HepG2 (cell line): ENCODE results near the gene SLC13A2. TPM values are rescaled to one million over a fixed set of nuclear protein-coding genes. Genes with fewer than 3 reads are reported as not detected.

Experiments used
- ATAC-seq: fragments of 200-7000 bp; cut with Tn5 transposase; 3 replicates; pipeline ENCODE4 v1.9.1; 2020; ENCODE audit warnings: mild to moderate bottlenecking, moderate library complexity
- BruUV-seq: library from RNA; stranded (reverse); fragments of 400-500 nt; replicated peaks from 2 replicates; lab custom pipeline; 2021; lab: Mats Ljungman, UMichigan
- CTCF ChIA-PET: fragments of 300-600 bp; formaldehyde crosslinking; extraction: SDS; loops from one replicate; lab custom pipeline; 2021; ENCODE audit warnings: low total read pairs, inconsistent platforms, low intra/inter-chr PET ratio; lab: Yijun Ruan, JAX
- POLR2A ChIA-PET: fragments of 350-600 bp; sonication (Branson Sonifier 250); formaldehyde crosslinking; loops from one replicate; lab custom pipeline; 2020; ENCODE audit warnings: antibody characterized with exemption, inconsistent platforms; lab: Yijun Ruan, JAX
- DNase-seq: peaks from one replicate; pipeline ENCODE4 v3.0.0-alpha.2; 2015; ENCODE audit warnings: low spot score
- FAIRE-seq: peaks from 3 replicates; lab custom pipeline; 2011; peaks lifted over from hg19 to GRCh38; lab: Jason Lieb, UNC
- H2AFZ ChIP-seq: one replicate; pipeline ENCODE4 v1.6.1; 2011; ENCODE audit warnings: low read length, inconsistent platforms
- H3K27ac ChIP-seq: fragments of 300-600 bp; 3 replicates; pipeline ENCODE4 v1.8.0; 2011; ENCODE audit warnings: mixed run types, mild to moderate bottlenecking, mixed read lengths, low read length, inconsistent platforms; ENCODE audit not compliant: insufficient read depth; ENCODE audit errors: extremely low read length
- H3K27me3 ChIP-seq, 2 experiments: fragments of 200-600 bp in 1 of 2; 2 replicates in 1 of 2; 3 replicates in 1 of 2; pipeline versions ENCODE4 v1.6.0 to v1.8.0; 2011; ENCODE audit warnings: low read length in 2 of 2, mild to moderate bottlenecking in 2 of 2, moderate library complexity in 2 of 2, inconsistent platforms in 1 of 2; ENCODE audit not compliant: insufficient read depth in 2 of 2, control insufficient read depth in 1 of 2
- H3K36me3 ChIP-seq, 2 experiments: fragments of 200-600 bp in 1 of 2; replicated peaks in 1 of 2; 2 replicates in 1 of 2; 3 replicates in 1 of 2; pipeline versions ENCODE4 v1.5.1 to v1.8.0; 2011; ENCODE audit warnings: low read length in 2 of 2, inconsistent platforms in 1 of 2; ENCODE audit not compliant: insufficient read depth in 2 of 2, control insufficient read depth in 1 of 2
- H3K4me1 ChIP-seq: 2 replicates; pipeline ENCODE4 v1.5.1; 2012; ENCODE audit warnings: low read length, inconsistent platforms; ENCODE audit not compliant: insufficient read depth
- H3K4me2 ChIP-seq: 2 replicates; pipeline ENCODE4 v1.6.0; 2011; ENCODE audit warnings: low read depth, low read length, inconsistent platforms
- H3K4me3 ChIP-seq, 3 experiments: fragments of 200-600 bp in 1 of 3; sonication (generic), shearing (Covaris generic) in 1 of 3; replicated peaks in 1 of 3; 2 replicates each; pipeline ENCODE4 v1.5.1; 2011 to 2016; ENCODE audit warnings: low read length in 3 of 3, inconsistent platforms in 2 of 3, low read depth in 2 of 3, mild to moderate bottlenecking in 2 of 3, control low read depth in 1 of 3, mixed read lengths in 1 of 3; ENCODE audit not compliant: insufficient read depth in 1 of 3
- H3K79me2 ChIP-seq: one replicate; pipeline ENCODE4 v1.6.1; 2011; ENCODE audit warnings: low read length, inconsistent platforms; ENCODE audit not compliant: insufficient read depth
- H3K9ac ChIP-seq: 2 replicates; pipeline ENCODE4 v1.6.0; 2011; ENCODE audit warnings: mild to moderate bottlenecking, low read depth, low read length, inconsistent platforms; ENCODE audit not compliant: insufficient read depth
- H3K9me3 ChIP-seq: 2 replicates; pipeline ENCODE4 v1.5.1; 2012; ENCODE audit warnings: mild to moderate bottlenecking, low read length
- H4K20me1 ChIP-seq: 2 replicates; pipeline ENCODE4 v1.6.0; 2011; ENCODE audit warnings: inconsistent platforms, mild to moderate bottlenecking, low read length, moderate library complexity; ENCODE audit not compliant: insufficient read depth
- FOXA1 ChIP-seq, 2 experiments: fragments of 450-650 bp in 1 of 2; sonication (generic) in 1 of 2; formaldehyde crosslinking in 1 of 2; IDR thresholded peaks; 2 replicates each; pipeline versions ENCODE4 v1.4.0 to v1.6.1; 2016 to 2020; ENCODE audit warnings: missing genetic modification reagents in 1 of 2
- HNF1A ChIP-seq, 2 experiments: sonication (generic) in 1 of 2; formaldehyde crosslinking in 1 of 2; IDR thresholded peaks; 2 replicates each; pipeline versions ENCODE4 v1.4.0 to v1.6.1; 2016 to 2020; ENCODE audit warnings: borderline replicate concordance in 1 of 2, low read depth in 1 of 2, mild to moderate bottlenecking in 1 of 2, missing genetic modification reagents in 1 of 2
- MAZ ChIP-seq, 2 experiments: sonication (generic) in 1 of 2; formaldehyde crosslinking in 1 of 2; IDR thresholded peaks; 2 replicates each; pipeline versions ENCODE4 v1.5.0 to v1.6.1; 2012 to 2020; ENCODE audit warnings: low read depth in 2 of 2, mild to moderate bottlenecking in 2 of 2, borderline replicate concordance in 1 of 2, improper control_type of control experiment in 1 of 2, low read length in 1 of 2, missing genetic modification reagents in 1 of 2, moderate library complexity in 1 of 2
- MTF1 ChIP-seq: sonication (generic); formaldehyde crosslinking; IDR thresholded peaks from 2 replicates; pipeline ENCODE4 v1.5.0; 2020; ENCODE audit warnings: missing genetic modification reagents
- PAXIP1 ChIP-seq: sonication (generic); formaldehyde crosslinking; conservative IDR thresholded peaks from 2 replicates; pipeline ENCODE4 v1.4.0; 2020; ENCODE audit warnings: mild to moderate bottlenecking, missing genetic modification reagents, moderate library complexity
- SOX13 ChIP-seq, 3 experiments: fragments of 450-650 bp in 1 of 3; sonication (generic) in 1 of 3; formaldehyde crosslinking in 1 of 3; IDR thresholded peaks in 2 of 3; conservative IDR thresholded peaks in 1 of 3; 2 replicates each; pipeline versions ENCODE4 v1.5.0 to v1.6.1; 2016 to 2020; ENCODE audit warnings: antibody characterized with exemption in 1 of 3, mild to moderate bottlenecking in 1 of 3, missing compliant biosample characterization in 1 of 3, missing genetic modification reagents in 1 of 3, moderate library complexity in 1 of 3
- ZBTB4 ChIP-seq: sonication (generic); formaldehyde crosslinking; IDR thresholded peaks from 2 replicates; pipeline ENCODE4 v1.4.0; 2020; ENCODE audit warnings: missing genetic modification reagents, mild to moderate bottlenecking, borderline replicate concordance
- WGBS: methylation state at CpG from one replicate; pipeline ENCODE4 v1.1.6; 2017; ENCODE audit warnings: low lambda C conversion rate; 5-methylcytosine and 5-hydroxymethylcytosine counted together
- in situ Hi-C: cut with HindIII; loops from 2 replicates; pipeline ENCODE4 v1.10.0; 2017; ENCODE audit warnings: low pct_unique_long_range_greater_than_20kb; ENCODE audit not compliant: extremely low pct_ligation_motif_present
- intact Hi-C: fragments of 100-400 bp; cut with micrococcal nuclease; formaldehyde crosslinking; loops from one replicate; pipeline ENCODE4 v1.10.0; 2022; ENCODE audit not compliant: unreplicated experiment
- polyA plus RNA-seq, 8 experiments: library from polyadenylated mRNA; depleted of rRNA in 3 of 8; stranded (reverse) in 7 of 8; unstranded in 1 of 8; fragments of >200 nt; fragmentation: Illumina TruSeq in 4 of 8; extraction: Trizol in 4 of 8; gene quantifications; 2 replicates each; pipeline versions ENCODE4 v1.2.1 to v1.2.3, GENCODE V29; 2011 to 2016; ENCODE audit warnings: low read depth in 4 of 8, missing spikeins in 1 of 8, mixed read lengths in 1 of 8; ENCODE audit not compliant: insufficient read depth in 1 of 8
- total RNA-seq, 5 experiments: library from RNA; depleted of rRNA; stranded (reverse); fragments of >200 nt; fragmentation: Illumina TruSeq; extraction: Trizol; gene quantifications; 2 replicates each; pipeline ENCODE4 v1.2.3, GENCODE V29; 2016; ENCODE audit warnings: low read depth in 1 of 5

The SLC13A2 gene
- total and polyA plus RNA-seq, 2 of the 13 experiments (the other 11 are each of a cell fraction or from before 2014, with no cell fraction given), result 0.07 TPM; not detected in 1

GRCh38 chr17:28487881-28488532 is 14.6 kb downstream of the SLC13A2 start:
- peak; percentile 58 for FAIRE-seq
- CTCF ChIA-PET, result interaction anchor here (1.2 kb wide), 1 partner anchor 53 kb away, joined by 3 read pairs; no protein-coding TSS in a partner anchor
- no peak for TF ChIP-seq MAZ (IDR thresholded peaks at IDR 0.05; ENCODE audit: borderline replicate concordance, low read depth, low read length)
- TF ChIP-seq MAZ (CRISPR knock-in tag; IDR thresholded peaks at IDR 0.05; ENCODE audit: low read depth), result peak; percentile 14; the same call in 1 of the 2 replicates
- TF ChIP-seq MTF1 (CRISPR knock-in tag), result no peak
- TF ChIP-seq ZBTB4 (CRISPR knock-in tag), result no peak
- peak; percentile 67 for TF ChIP-seq PAXIP1 (CRISPR knock-in tag)
- TF ChIP-seq HNF1A (IDR thresholded peaks at IDR 0.05; ENCODE audit: low read depth), result peak; percentile 92; the same call in 1 of the 2 replicates
- peak; percentile 90 for TF ChIP-seq HNF1A (CRISPR knock-in tag; IDR thresholded peaks at IDR 0.05; ENCODE audit: borderline replicate concordance)
- TF ChIP-seq FOXA1 (IDR thresholded peaks at IDR 0.05), result no peak
- no peak for TF ChIP-seq FOXA1 (CRISPR knock-in tag; IDR thresholded peaks at IDR 0.05)
- TF ChIP-seq SOX13 (IDR thresholded peaks at IDR 0.05), result no peak
- TF ChIP-seq SOX13 (CRISPR knock-in tag; conservative IDR thresholded peaks at IDR 0.05 in 1 of 2, IDR thresholded peaks at IDR 0.05 in 1 of 2), result peak in 1 of 2 experiments; percentile 32; a peak in 1 of 4 replicates

More at GRCh38 chr17:28487881-28488532, 14.6 kb downstream of the SLC13A2 start:
- peaks cover 54% of the 10 kb centered on the region for H3K4me1 ChIP-seq
- no peaks in the 10 kb centered on the region for H3K79me2 ChIP-seq
- H3K27ac ChIP-seq, result no peak overlapping the region
- H4K20me1 ChIP-seq, result no peaks in the 10 kb centered on the region; the same call in 1 of the 2 replicates
- no TSS peak for BruUV-seq
- H3K9ac ChIP-seq, result no peak overlapping the region
- WGBS, result 5% methylated on average over 5 of the region's 5 CpGs
- POLR2A ChIA-PET, result interaction anchor here (0.9 to 1.7 kb wide), 4 partner anchors 83 to 142 kb away, joined by 3 to 4 read pairs (median 4); partner anchors contain the start of gene PIGS
- in situ Hi-C loops (no loop called here), intact Hi-C loops (no loop called here)
- ATAC-seq, result peak; percentile 90
- H3K36me3 ChIP-seq, result no peaks in the 10 kb centered on the region
- H2AFZ ChIP-seq, result no peak overlapping the region
- peak overlapping the region; percentile 60 for H3K4me2 ChIP-seq
- no peaks in the 10 kb centered on the region for H3K9me3 ChIP-seq
- peak overlapping the region in 2 of 3 experiments; percentile 11 to 50; a peak in 1 of 6 replicates for H3K4me3 ChIP-seq
- H3K27me3 ChIP-seq, result peaks cover 0 to 6% of the 10 kb centered on the region in 2 experiments; a peak in 1 of 5 replicates
- peak; percentile 39 for DNase-seq
